HG02970 (cell line): Measurements from ENCODE around the gene KCNJ2.
A peak's percentile ranks its signal among the peaks of the same experiment; 100 is the strongest.

Experiments used
- ATAC-seq: cut with Tn5 transposase; IDR thresholded peaks from one replicate; pipeline ENCODE4 v1.9.1; 2021; ENCODE audit warnings: mild to moderate bottlenecking, moderate library complexity, moderate number of reproducible peaks; ENCODE audit not compliant: unreplicated experiment, low FRiP score

KCNJ2 gene

GRCh38 chr17:70158180-70158579, 11.2 kb upstream of the KCNJ2 start:
- no peak for ATAC-seq

GRCh38 chr17:70158591-70158990, 10.7 kb upstream of the KCNJ2 start:
- ATAC-seq, result no peak

GRCh38 chr17:70159980-70160379, 9.4 kb upstream of the KCNJ2 start:
- ATAC-seq, result no peak

- no peak for ATAC-seq
These were observed 7.8 kb upstream of the KCNJ2 start for GRCh38 chr17:70161519-70161918.

GRCh38 chr17:70165383-70165782, 3.9 kb upstream of the KCNJ2 start:
- no peak for ATAC-seq

GRCh38 chr17:70166615-70167014, 2.7 kb upstream of the KCNJ2 start:
- no peak for ATAC-seq

- peak; percentile 10 for ATAC-seq
These were observed 1.0 kb upstream of the KCNJ2 start for GRCh38 chr17:70168044-70168976.

- ATAC-seq, result no peak
These were observed 621 bp downstream of the KCNJ2 start for GRCh38 chr17:70169709-70170597.

- ATAC-seq, result no peak
These were observed 1.8 kb downstream of the KCNJ2 start for GRCh38 chr17:70171159-70171558.

GRCh38 chr17:70172449-70172848, 3.1 kb downstream of the KCNJ2 start:
- no peak for ATAC-seq

GRCh38 chr17:70172923-70173322, 3.6 kb downstream of the KCNJ2 start:
- ATAC-seq, result no peak

- no peak for ATAC-seq
These were observed 4.3 kb downstream of the KCNJ2 start for GRCh38 chr17:70173681-70174080.

- no peak for ATAC-seq
These were observed 12.0 kb downstream of the KCNJ2 start for GRCh38 chr17:70181376-70181775.

- ATAC-seq, result no peak
These were observed 12.5 kb downstream of the KCNJ2 start for GRCh38 chr17:70181866-70182265.

GRCh38 chr17:70183508-70183907, 14.2 kb downstream of the KCNJ2 start:
- no peak for ATAC-seq

- no peak for ATAC-seq
These were observed 14.9 kb downstream of the KCNJ2 start for GRCh38 chr17:70184207-70184606.

- no peak for ATAC-seq
These were observed 15.4 kb downstream of the KCNJ2 start for GRCh38 chr17:70184770-70185169.

GRCh38 chr17:70185285-70185684, 16.0 kb downstream of the KCNJ2 start:
- ATAC-seq, result no peak

GRCh38 chr17:70187383-70187782, 18.1 kb downstream of the KCNJ2 start:
- no peak for ATAC-seq

- no peak for ATAC-seq
These were observed 21.9 kb downstream of the KCNJ2 start for GRCh38 chr17:70190959-70191805.
